ENCODE results near the gene MPV17L.
"Not testable (repeated sequence)": the region's sequence is repeated elsewhere in the genome, so short reads cannot be mapped to it uniquely, and the experiment has no call there.

The MPV17L gene

DNA sequence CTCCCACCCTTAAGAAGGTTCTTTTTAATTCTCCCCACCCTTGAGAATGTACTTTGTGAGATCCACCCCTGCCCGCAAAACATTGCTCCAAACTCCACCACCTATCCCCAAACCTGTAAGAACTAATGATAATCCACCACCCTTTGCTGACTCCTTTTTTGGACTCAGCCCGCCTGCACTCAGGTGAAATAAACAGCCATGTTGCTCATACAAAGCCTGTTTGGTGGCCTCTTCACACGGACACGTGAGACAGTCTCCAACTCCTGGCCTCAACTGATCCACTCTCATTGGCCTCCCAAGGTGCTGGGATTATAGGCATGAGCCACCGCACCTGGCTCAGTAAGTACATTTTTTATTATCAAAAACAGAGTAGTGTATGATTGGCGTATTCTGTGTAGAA lies 13.9 kb downstream of the MPV17L start:
- DNase-seq (ENCODE audit: low spot score), result not testable (repeated sequence)

DNA sequence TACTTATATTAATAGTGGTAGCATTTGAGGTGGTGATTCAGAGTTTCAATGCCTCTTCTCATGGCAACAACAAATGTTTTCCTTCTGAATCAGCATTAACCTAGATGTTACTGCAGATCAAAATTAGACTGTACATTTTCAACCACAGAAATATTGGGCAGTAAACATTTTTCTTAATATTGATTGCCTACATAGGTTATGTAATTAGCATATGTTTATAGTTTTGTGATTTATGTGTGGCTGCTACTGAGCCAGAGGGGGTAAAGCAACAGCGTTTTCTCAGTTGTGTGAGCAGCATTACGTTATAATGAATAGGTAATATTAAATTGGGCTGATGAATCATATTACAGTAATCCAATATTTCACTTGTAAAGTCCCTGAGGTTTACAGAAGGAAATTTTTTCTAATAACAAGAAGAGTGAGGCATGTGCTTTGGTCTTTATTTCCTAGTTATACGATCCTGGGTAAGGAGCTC lies 20.0 kb downstream of the MPV17L start:
- no peak for DNase-seq (ENCODE audit: low spot score)

DNA sequence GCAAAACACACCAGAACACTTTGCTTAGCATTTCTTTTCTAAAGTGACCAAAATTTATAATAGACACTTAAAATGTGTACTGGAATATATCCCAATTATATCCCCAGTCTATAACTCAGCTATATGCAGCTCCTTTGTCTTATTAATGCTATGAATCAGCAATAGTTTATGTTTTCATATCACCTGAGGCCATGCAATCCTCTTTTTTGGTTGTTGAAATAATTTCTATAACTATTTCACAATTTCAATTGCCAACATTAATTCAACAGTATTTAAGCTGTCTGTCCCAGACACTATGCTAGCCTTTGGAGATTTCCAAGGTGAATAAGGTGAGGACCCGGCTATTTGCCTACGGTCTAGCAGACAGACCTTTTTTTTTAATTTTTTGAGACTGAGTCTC lies 21.6 kb downstream of the MPV17L start:
- no peak for DNase-seq (ENCODE audit: low spot score)

DNA sequence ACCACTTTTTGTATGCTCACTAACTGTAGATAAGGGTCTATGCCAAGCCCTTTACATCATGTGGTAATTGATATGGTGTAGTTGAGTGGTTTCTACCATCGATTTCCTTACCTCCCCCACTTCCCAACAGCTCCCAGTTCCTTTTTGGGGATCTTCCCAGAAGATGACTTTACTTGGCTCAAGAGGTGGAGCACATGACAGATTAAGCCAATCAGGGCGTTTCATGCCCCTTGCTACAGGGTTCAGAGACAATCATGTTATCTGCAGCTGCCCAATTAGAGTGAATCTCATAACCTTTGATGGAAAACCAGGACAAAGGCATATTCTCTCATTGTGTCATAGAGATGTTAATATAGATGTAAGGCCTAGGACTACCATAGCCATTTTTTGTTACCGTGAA lies 22.7 kb downstream of the MPV17L start:
- DNase-seq (ENCODE audit: low spot score), result no peak

DNA sequence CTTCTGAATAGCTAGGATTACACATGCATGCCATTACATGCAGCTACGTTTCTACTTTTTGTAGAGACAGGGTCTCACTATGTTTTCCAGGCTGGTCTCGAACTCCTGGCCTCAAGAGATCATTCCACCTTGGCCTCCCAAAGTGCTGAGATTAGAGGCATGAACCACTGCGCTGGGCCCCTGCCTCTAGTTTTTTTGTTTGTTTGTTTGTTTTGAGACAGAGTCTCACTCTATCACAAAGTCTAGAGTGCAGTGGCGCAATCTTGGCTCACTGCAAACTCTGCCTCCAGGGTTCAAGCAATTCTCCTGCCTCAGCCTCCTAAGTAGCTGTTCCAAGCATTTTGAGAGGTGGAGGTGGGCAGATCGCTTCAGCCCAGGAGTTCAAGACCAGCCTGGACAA lies 26.1 kb downstream of the MPV17L start:
- not testable (repeated sequence) for DNase-seq (ENCODE audit: low spot score)

DNA sequence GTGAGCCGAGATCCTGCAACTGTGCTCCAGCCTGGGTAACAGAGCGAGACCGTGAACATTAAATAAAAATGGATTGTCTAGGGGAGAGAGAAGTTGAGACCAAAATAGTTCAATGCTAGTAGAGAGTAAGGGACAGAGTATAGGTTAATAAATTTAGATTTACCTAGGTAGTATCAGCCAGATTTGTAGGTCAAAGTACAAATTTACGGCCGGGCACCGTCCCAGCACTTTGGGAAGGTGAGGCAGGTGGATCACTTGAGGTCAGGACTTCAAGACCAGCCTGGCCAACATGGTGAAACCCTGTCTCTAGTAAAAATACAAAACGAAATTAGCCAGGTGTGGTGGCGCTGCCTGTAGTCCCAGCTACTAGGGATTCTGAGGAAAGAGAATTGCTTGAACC lies 26.7 kb downstream of the MPV17L start:
- DNase-seq (ENCODE audit: low spot score), result no peak

DNA sequence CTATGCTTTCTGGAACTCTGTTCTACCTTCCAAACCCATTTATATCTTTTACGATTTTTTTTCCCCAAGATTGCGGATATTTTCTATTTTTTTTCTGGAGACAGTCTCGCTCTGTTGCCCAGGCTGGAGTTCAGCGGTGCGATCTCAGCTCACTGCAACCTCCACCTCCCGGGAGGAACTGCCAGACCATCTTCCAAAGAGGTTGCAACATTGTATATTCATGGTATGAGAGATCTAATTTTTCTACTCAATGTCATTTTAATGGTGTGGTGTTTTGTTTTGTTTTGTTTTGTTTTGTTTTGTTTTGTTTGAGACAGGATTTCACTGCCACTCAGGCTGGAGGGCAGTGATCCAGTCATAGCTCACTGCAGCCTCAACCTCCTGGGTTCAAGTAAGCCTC lies 30.3 kb downstream of the MPV17L start:
- no peak for DNase-seq (ENCODE audit: low spot score)

DNA sequence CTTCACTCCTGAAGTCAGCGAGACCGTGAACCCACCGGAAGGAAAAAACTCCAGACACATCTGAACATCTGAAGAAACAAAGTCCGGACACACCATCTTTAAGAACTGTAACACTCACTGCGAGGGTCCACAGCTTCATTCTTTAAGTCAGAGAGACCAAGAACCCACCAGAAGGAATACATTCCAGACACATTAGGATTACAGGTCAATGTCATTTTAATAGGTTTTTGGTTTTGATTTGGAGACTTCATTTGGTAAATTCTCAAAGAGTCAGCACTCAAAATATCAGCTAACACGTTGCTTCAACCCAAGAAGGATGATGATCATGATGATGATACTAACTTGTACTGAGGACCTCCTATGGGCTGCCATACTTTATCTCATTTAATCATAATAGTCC lies 31.2 kb downstream of the MPV17L start:
- DNase-seq (ENCODE audit: low spot score), result no peak

DNA sequence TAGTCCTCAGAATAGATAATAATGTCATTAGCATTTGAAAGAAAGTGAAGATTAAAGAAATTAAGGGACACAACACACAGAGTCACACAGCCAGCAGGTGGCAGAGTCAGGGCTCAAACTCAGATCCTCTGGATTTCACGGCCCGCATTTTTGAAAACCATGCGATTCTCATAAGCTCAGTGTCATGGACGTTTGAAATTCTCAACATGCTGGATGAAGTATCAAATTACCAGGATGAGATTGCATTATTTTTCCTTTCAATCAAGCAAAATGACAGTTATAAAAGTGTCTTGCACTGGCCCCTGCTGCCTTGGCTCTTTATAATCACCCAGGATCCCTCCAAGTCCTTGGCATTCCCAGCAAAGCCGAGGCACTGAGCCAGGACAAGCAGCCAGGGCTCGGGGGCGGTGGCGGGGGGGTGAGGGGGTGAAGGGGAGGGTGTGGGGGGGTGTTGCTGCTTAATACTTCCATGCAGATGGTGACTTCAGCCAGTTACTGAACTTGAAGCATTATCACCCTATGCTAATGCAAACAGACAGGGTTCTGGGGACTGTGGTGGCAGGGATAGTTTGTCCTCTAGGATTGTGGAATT lies 32.2 kb downstream of the MPV17L start:
- DNase-seq (ENCODE audit: low spot score), result peak; percentile 61

DNA sequence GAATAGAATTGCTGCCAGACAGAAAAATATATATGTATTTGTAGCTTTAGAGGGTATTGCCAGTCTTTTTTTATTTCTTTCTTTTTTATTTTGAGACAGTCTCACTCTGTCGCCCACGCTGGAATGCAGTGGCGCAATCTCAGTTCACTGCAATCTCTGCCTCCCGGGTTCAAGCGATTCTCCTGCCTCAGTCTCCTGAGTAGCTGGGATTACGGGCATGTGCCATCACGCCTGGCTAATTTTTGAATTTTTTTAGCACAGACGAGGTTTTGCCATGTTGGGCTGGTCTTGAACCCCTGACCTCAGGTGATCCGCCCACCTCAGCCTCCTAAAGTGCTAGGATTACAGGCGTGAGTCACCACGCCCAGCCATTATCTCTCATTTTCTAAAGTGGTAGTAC lies 35.3 kb downstream of the MPV17L start:
- not testable (repeated sequence) for DNase-seq (ENCODE audit: low spot score)

DNA sequence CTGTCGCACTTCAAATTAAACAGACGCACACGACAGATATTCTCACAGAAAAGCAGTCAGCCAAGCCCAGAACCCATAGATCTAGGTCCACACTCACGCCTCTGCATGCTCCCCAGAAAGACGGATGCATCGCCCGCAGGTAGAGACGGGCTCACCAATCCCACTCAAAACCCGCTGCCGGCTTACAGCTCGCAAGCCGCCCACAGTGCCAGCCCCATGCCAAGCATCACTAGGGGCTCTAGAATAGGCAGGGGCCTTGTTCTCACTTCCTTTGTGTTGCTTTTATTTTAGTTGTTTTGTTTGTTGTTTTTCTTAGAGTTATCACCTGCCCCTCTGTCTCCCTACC lies 38.5 kb downstream of the MPV17L start:
- DNase-seq (ENCODE audit: low spot score), result no peak

DNA sequence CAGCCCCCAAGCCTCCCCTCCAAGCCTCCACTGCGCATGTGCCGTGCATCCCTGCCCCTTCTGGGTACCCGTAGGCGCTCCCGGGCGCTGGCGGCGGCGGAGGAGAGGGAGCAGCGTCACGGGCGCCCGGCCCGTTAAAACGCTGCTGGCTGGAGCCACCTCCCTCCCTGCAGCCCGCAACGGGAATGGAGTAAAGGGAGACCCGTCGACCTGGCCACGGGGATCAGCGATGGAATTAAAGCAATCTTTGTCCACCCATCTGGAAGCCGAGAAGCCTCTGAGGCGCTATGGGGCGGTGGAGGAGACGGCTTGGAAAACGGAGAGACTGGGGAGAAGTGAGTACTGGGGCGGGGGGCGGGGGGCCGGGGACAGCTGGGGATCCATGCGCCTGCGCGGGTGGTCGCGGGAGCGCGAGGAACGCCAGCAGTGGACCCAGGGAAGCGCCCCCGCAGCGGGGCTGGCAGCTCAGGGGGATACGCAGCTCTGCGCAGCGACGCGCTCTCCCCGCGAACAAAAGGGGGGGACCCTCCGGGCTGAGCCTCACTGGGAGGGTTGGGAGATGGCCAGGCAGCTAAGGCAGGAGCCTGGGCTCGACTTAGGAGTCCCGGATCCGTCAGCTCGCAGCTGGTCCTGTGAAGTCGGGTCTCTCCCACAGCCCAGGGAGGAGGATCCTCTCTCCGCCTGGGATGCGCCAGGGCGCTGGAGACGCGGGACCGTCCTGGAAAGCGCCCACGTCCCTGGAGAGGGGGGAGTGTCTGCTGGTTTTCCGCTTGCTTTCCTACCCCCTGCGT lies 39.1 kb downstream of the MPV17L start, which contains the start of gene BMERB1:
TSS of gene BMERB1 (plus strand) at position 164 of the 791 bp plus-strand sequence. CDS start at position 230, 66 bp downstream.
- peak; percentile 55 for DNase-seq (ENCODE audit: low spot score)

DNA sequence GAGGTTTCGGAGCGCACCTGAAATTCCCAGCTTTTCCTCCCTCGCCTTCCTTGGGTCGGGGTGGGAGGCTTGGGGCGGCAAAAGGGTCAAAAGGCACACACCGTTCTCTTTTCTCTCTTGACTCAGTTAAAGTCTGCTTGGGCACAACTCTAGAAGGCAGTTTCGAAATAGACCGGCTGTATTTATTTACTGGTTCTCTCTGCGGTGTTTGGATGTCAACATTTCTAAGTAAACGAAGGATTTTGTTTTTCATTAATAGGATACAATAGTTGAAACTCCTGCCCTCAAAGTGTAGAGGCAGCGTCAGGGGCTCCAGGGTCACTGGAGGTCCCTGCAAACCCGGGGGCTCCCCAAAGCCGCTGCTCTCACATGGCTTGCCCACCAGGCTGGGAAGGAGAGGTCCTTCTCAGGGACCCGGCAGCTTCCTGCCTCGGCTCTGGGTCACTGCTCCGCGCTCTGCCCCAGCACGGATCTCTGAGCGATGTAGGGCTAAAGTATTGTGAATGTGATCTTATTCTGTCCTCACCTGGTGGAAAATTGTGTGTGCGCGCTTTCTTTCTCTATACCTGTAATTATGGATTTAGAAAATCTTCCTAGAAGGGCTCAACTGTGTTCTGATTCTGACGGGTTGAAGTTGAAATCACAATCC lies 39.8 kb downstream of the MPV17L start:
- DNase-seq (ENCODE audit: low spot score), result no peak

DNA sequence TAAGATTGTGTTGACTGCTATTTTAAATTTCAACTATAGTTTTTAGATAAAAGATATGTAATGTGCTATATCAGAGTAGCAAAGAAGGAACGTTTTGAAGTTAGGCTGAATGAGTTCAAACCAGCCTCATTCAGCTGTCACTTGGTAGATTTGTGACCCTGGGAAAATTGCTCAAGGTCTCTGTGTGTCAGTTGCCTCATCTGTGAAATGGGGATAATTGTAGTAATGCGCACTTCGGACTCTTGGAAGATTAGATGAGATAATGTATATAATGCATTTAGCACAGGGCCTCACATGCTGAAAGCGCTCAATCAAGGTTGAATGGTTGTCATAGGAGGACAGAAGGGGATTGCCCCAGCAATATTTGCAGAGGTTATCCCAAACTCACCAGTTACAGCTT lies 43.5 kb downstream of the MPV17L start:
- no peak for DNase-seq (ENCODE audit: low spot score)

DNA sequence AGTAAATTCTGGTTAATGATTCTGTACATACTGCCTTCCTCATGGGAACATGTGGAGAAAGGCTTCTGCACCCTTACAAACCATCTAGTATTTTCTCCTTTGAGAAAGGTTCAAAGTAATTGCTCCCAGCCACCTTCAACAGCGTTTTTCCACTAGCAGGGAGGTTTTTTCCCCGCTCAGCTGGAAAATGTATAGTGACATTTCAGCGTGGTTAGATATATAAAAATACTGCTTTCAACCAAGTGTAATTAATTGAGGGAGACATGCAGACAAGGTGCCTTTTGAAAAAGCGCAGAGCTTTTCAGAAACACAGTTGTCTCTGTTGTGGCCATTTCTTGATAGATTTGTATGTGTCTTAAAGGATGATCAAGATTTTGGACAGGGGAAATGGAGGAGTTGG lies 44.0 kb downstream of the MPV17L start:
- DNase-seq (ENCODE audit: low spot score), result no peak

DNA sequence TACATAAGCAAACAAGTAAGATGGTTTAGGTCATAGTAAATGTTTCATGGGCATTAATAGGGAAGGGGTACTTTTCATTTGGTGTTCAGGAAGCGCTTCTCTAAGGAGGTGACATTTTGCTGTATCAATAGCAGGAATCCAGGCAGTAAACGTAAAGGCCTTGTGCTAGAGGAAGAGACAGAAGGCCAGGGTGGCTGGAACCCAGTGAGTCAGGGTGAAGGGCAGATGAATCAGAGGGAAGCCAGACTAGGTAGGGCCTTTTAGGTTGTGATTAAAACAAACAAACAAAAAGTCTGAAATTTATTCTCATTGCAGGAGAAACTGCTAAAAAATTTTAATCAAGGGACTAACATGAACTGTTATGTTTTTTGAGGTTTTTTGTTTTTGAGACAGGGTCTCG lies 45.3 kb downstream of the MPV17L start:
- DNase-seq (ENCODE audit: low spot score), result no peak

DNA sequence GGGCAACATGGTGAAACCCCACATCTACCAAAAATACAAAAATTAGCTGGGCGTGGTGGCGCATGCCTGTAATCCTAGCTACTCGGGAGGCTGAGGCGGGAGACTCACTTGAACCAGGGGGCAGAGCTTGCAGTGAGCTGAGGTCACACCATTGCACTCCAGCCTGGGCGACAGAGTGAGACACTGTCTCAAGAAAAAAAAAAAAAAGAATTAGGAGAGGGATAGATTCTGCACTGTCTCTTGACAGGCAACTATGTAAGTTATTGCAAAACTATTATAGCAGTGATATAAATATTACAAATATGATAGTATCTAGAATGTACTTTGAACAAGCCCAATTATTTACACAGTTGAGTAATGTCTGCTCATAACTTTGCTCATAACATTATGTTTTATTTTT lies 46.6 kb downstream of the MPV17L start:
- not testable (repeated sequence) for DNase-seq (ENCODE audit: low spot score)

DNA sequence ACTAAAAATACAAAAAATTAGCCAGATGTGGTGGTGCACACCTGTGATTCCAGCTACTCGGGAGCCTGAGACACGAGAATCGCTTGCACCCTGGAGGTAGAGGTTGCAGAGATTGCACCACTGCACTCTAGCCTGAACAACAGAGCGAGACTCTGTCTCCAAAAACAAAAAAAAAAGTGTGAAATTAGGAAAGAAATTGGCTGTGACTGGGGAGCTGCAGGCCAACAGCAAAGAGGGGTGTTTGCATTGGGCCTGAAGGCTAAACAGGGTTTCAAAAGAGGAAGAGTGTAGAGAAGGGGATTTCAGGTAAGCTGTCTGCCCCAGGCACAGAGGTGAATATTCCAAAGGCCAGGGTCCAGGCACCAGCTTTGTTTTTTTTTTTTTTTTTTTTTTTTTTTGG lies 48.2 kb downstream of the MPV17L start:
- DNase-seq (ENCODE audit: low spot score), result no peak

DNA sequence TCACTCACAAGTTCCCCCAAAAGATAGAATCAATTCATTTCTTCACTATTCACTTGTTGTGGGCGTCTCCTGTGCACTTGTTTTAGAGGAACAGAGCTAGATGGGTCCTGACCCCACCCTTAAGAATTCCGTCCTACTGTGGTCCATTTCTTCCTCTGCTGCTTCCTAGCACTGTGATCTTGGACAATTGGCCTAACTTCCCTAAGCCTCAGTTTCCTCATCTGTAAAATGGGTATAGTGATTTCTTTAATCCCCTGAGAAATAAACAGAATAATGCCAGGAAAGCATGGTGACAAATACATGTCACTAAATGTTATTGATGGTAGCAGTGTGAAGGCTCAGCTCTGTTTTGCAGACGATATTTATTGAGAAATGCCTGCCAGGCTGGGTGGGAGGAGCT lies 48.7 kb downstream of the MPV17L start:
- no peak for DNase-seq (ENCODE audit: low spot score)

DNA sequence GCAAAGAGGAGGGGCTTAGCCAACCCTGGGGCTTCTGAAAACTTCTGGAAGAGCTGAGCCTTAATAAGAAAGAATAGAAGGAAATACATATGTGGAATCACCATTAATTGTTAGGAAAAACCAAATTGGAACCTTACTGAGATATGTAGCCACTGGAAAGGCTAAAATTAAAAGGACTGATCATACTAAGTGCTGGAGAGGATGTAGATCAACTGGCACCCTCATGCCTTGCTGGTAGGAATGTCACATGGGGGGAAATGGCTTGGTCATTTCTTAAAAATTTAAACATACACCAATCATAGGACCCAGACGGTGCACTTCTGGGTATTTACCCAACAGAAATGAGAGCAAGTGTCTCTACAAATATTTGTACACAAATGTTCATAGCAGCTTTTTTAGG lies 49.9 kb downstream of the MPV17L start:
- DNase-seq (ENCODE audit: low spot score), result no peak

DNA sequence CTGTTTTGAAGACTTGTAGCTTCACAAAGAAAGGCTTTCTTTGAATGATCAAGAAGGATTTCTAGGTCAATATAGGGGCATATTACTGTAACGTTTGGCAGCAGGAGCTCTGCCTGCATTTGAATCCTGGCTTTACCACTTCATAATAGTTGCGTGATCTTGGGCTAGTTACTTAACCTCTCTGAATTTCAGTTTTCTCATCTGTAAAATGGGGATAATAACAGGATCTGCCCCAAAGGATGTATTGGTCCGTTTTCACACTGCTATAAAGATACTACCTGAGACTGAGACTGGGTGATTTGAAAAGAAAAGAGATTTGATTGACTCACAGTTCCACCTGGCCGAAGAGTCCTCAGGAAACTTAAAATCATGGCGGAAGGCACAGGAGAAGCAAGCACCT lies 51.3 kb downstream of the MPV17L start:
- DNase-seq (ENCODE audit: low spot score), result no peak

DNA sequence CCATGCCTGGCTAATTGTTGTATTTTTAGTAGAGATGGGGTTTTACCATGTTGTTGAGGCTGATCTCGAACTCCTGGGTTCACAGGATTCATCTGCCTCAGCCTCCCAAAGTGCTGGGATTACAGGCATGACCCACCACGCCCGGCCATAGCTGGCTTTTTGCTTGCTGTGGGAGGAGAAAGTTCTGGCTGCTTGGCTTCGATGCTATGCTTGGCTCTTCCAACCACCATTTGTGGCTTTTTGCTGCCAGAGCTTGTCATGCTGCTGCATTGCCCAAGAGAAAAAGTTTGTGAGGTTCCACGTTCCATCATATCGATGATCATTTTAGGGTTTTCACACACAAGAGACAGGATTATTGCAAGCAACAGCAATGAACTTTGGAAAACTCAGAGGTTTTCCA lies 55.1 kb downstream of the MPV17L start:
- DNase-seq (ENCODE audit: low spot score), result no peak

DNA sequence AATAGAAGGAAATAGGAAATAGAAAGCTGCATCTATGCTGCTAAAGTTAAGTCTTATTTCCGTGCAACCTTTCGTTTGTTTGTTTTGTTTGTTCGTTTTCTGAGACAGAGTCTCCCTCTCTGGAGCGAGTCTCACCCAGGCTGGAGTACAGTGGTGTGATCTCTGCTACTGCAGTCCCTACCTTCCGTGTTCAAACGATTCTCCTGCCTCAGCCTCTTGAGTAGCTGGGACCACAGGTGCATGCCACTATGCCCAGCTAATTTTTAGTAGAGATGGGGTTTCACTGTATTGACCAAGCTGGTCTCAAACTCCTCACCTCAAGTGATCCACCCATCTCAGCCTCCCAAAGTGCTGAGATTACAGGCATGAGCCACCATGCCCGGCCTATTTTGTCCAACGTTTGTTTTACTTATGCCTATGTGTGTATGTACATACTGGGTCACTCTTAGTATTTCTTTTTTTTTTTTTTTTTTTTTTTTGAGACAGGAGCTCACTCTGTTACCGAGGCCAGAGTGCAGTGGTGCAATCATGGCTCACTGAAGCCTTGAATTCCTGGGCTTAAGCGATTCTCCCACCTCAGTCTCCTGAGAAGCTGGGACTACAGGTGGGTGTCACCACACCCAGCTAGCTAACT lies 55.7 kb downstream of the MPV17L start:
- DNase-seq (ENCODE audit: low spot score), result no peak
